ENCODE results near the gene LRRN1. TPM values are rescaled to one million over a fixed set of nuclear protein-coding genes. Genes with fewer than 3 reads are reported as not detected.
"Not testable (repeated sequence)": the region's sequence is repeated elsewhere in the genome, so short reads cannot be mapped to it uniquely, and the experiment has no call there.

LRRN1 gene
- total RNA-seq, 1 donor from 2014 or later, result 19.8 TPM

GRCh38 chr3:3827111-3827510 lies 27.9 kb downstream of the LRRN1 start:
- Histone ChIP-seq H3K9ac (ENCODE audit: low read depth in 1 of 3, low read length in 3 of 3) (no peak overlapping the region), H3K36me3 (ENCODE audit: control insufficient read depth in 3 of 3, insufficient read depth in 3 of 3, low read length in 3 of 3) (peaks cover 0 to 3% (median 0%) of the 10 kb centered on the region in 3 donors)

GRCh38 chr3:3828417-3828816 lies 29.2 kb downstream of the LRRN1 start:
- not testable (repeated sequence) for H3K9me3 ChIP-seq (ENCODE audit: control insufficient read depth in 3 of 3, low read length in 3 of 3); H3K27ac ChIP-seq (ENCODE audit: low read depth, low read length); H3K36me3 ChIP-seq (ENCODE audit: control insufficient read depth in 3 of 3, insufficient read depth in 3 of 3, low read length in 3 of 3); H3K4me1 ChIP-seq (ENCODE audit: control insufficient read depth in 3 of 3, insufficient read depth in 3 of 3, low read length in 3 of 3); H3K4me3 ChIP-seq (ENCODE audit: low read length in 3 of 3); H3K27me3 ChIP-seq (ENCODE audit: control insufficient read depth in 3 of 3, insufficient read depth in 3 of 3, low read length in 3 of 3); H3K9ac ChIP-seq (ENCODE audit: low read depth in 1 of 3, low read length in 3 of 3)

More at GRCh38 chr3:3827111-3827510, 27.9 kb downstream of the LRRN1 start:
- no peaks in the 10 kb centered on the region for H3K4me1 ChIP-seq (ENCODE audit: control insufficient read depth in 3 of 3, insufficient read depth in 3 of 3, low read length in 3 of 3)
- H3K4me3 ChIP-seq (ENCODE audit: low read length in 3 of 3), result no peak overlapping the region
- H3K27ac ChIP-seq (ENCODE audit: low read depth, low read length), result no peak overlapping the region
- H3K9me3 ChIP-seq (ENCODE audit: control insufficient read depth in 3 of 3, low read length in 3 of 3), result no peaks in the 10 kb centered on the region
- H3K27me3 ChIP-seq (ENCODE audit: control insufficient read depth in 3 of 3, insufficient read depth in 3 of 3, low read length in 3 of 3), result no peaks in the 10 kb centered on the region

- Histone ChIP-seq H3K27ac (ENCODE audit: low read depth, low read length) (no peak overlapping the region), H3K4me1 (ENCODE audit: control insufficient read depth in 3 of 3, insufficient read depth in 3 of 3, low read length in 3 of 3) (no peaks in the 10 kb centered on the region), H3K4me3 (ENCODE audit: low read length in 3 of 3) (no peak overlapping the region), H3K9ac (ENCODE audit: low read depth in 1 of 3, low read length in 3 of 3) (no peak overlapping the region), H3K9me3 (ENCODE audit: control insufficient read depth in 3 of 3, low read length in 3 of 3) (peaks cover 0 to 6% (median 0%) of the 10 kb centered on the region in 3 donors), H3K27me3 (ENCODE audit: control insufficient read depth in 3 of 3, insufficient read depth in 3 of 3, low read length in 3 of 3) (no peaks in the 10 kb centered on the region), H3K36me3 (ENCODE audit: control insufficient read depth in 3 of 3, insufficient read depth in 3 of 3, low read length in 3 of 3) (peaks cover 0 to 3% (median 0%) of the 10 kb centered on the region in 3 donors)
Measured at GRCh38 chr3:3836845-3837244, 37.6 kb downstream of the LRRN1 start.

GRCh38 chr3:3842356-3842755 lies 43.1 kb downstream of the LRRN1 start:
- no peak overlapping the region for H3K4me3 ChIP-seq (ENCODE audit: low read length in 3 of 3)
- no peak overlapping the region for H3K27ac ChIP-seq (ENCODE audit: low read depth, low read length)
- no peaks in the 10 kb centered on the region for H3K4me1 ChIP-seq (ENCODE audit: control insufficient read depth in 3 of 3, insufficient read depth in 3 of 3, low read length in 3 of 3)
- no peak overlapping the region for H3K9ac ChIP-seq (ENCODE audit: low read depth in 1 of 3, low read length in 3 of 3)
- H3K36me3 ChIP-seq (ENCODE audit: control insufficient read depth in 3 of 3, insufficient read depth in 3 of 3, low read length in 3 of 3), result peaks cover 5 to 8% (median 8%) of the 10 kb centered on the region in 3 donors
- H3K9me3 ChIP-seq (ENCODE audit: control insufficient read depth in 3 of 3, low read length in 3 of 3), result peaks cover 0 to 3% (median 0%) of the 10 kb centered on the region in 3 donors
- no peaks in the 10 kb centered on the region for H3K27me3 ChIP-seq (ENCODE audit: control insufficient read depth in 3 of 3, insufficient read depth in 3 of 3, low read length in 3 of 3)

- Histone ChIP-seq H3K4me3 (ENCODE audit: low read length in 3 of 3) (no peak overlapping the region), H3K9me3 (ENCODE audit: control insufficient read depth in 3 of 3, low read length in 3 of 3) (no peaks in the 10 kb centered on the region), H3K27ac (ENCODE audit: low read depth, low read length) (no peak overlapping the region), H3K9ac (ENCODE audit: low read depth in 1 of 3, low read length in 3 of 3) (no peak overlapping the region), H3K27me3 (ENCODE audit: control insufficient read depth in 3 of 3, insufficient read depth in 3 of 3, low read length in 3 of 3) (no peaks in the 10 kb centered on the region), H3K4me1 (ENCODE audit: control insufficient read depth in 3 of 3, insufficient read depth in 3 of 3, low read length in 3 of 3) (no peaks in the 10 kb centered on the region), H3K36me3 (ENCODE audit: control insufficient read depth in 3 of 3, insufficient read depth in 3 of 3, low read length in 3 of 3) (peaks cover 5 to 8% (median 8%) of the 10 kb centered on the region in 3 donors)
Measured at GRCh38 chr3:3847994-3848922, 49.0 kb downstream of the LRRN1 start.

GRCh38 chr3:3848923-3849275 lies 49.7 kb downstream of the LRRN1 start:
- Histone ChIP-seq H3K9ac (ENCODE audit: low read depth in 1 of 3, low read length in 3 of 3) (no peak overlapping the region), H3K4me1 (ENCODE audit: control insufficient read depth in 3 of 3, insufficient read depth in 3 of 3, low read length in 3 of 3) (no peaks in the 10 kb centered on the region), H3K27ac (ENCODE audit: low read depth, low read length) (no peak overlapping the region), H3K9me3 (ENCODE audit: control insufficient read depth in 3 of 3, low read length in 3 of 3) (no peaks in the 10 kb centered on the region), H3K36me3 (ENCODE audit: control insufficient read depth in 3 of 3, insufficient read depth in 3 of 3, low read length in 3 of 3) (peaks cover 5 to 8% (median 8%) of the 10 kb centered on the region in 3 donors), H3K4me3 (ENCODE audit: low read length in 3 of 3) (no peak overlapping the region), H3K27me3 (ENCODE audit: control insufficient read depth in 3 of 3, insufficient read depth in 3 of 3, low read length in 3 of 3) (no peaks in the 10 kb centered on the region)

- no peaks in the 10 kb centered on the region for H3K4me1 ChIP-seq (ENCODE audit: control insufficient read depth in 3 of 3, insufficient read depth in 3 of 3, low read length in 3 of 3)
- H3K27me3 ChIP-seq (ENCODE audit: control insufficient read depth in 3 of 3, insufficient read depth in 3 of 3, low read length in 3 of 3), result no peaks in the 10 kb centered on the region
- no peak overlapping the region for H3K4me3 ChIP-seq (ENCODE audit: low read length in 3 of 3)
- no peak overlapping the region for H3K27ac ChIP-seq (ENCODE audit: low read depth, low read length)
- H3K36me3 ChIP-seq (ENCODE audit: control insufficient read depth in 3 of 3, insufficient read depth in 3 of 3, low read length in 3 of 3), result no peaks in the 10 kb centered on the region
- H3K9ac ChIP-seq (ENCODE audit: low read depth in 1 of 3, low read length in 3 of 3), result no peak overlapping the region
- H3K9me3 ChIP-seq (ENCODE audit: control insufficient read depth in 3 of 3, low read length in 3 of 3), result no peaks in the 10 kb centered on the region
Measured at GRCh38 chr3:3851621-3852323, 52.5 kb downstream of the LRRN1 start.

GRCh38 chr3:3853544-3853943 lies 54.3 kb downstream of the LRRN1 start:
- Histone ChIP-seq H3K27me3 (ENCODE audit: control insufficient read depth in 3 of 3, insufficient read depth in 3 of 3, low read length in 3 of 3) (no peaks in the 10 kb centered on the region), H3K9me3 (ENCODE audit: control insufficient read depth in 3 of 3, low read length in 3 of 3) (no peaks in the 10 kb centered on the region), H3K4me1 (ENCODE audit: control insufficient read depth in 3 of 3, insufficient read depth in 3 of 3, low read length in 3 of 3) (no peaks in the 10 kb centered on the region), H3K9ac (ENCODE audit: low read depth in 1 of 3, low read length in 3 of 3) (no peak overlapping the region), H3K27ac (ENCODE audit: low read depth, low read length) (no peak overlapping the region), H3K36me3 (ENCODE audit: control insufficient read depth in 3 of 3, insufficient read depth in 3 of 3, low read length in 3 of 3) (no peaks in the 10 kb centered on the region), H3K4me3 (ENCODE audit: low read length in 3 of 3) (no peak overlapping the region)

GRCh38 chr3:3855056-3855455 lies 55.8 kb downstream of the LRRN1 start:
- no peaks in the 10 kb centered on the region for H3K4me1 ChIP-seq (ENCODE audit: control insufficient read depth in 3 of 3, insufficient read depth in 3 of 3, low read length in 3 of 3)
- H3K9me3 ChIP-seq (ENCODE audit: control insufficient read depth in 3 of 3, low read length in 3 of 3), result no peaks in the 10 kb centered on the region
- no peaks in the 10 kb centered on the region for H3K27me3 ChIP-seq (ENCODE audit: control insufficient read depth in 3 of 3, insufficient read depth in 3 of 3, low read length in 3 of 3)
- no peaks in the 10 kb centered on the region for H3K36me3 ChIP-seq (ENCODE audit: control insufficient read depth in 3 of 3, insufficient read depth in 3 of 3, low read length in 3 of 3)
- no peak overlapping the region for H3K4me3 ChIP-seq (ENCODE audit: low read length in 3 of 3)
- no peak overlapping the region for H3K9ac ChIP-seq (ENCODE audit: low read depth in 1 of 3, low read length in 3 of 3)
- H3K27ac ChIP-seq (ENCODE audit: low read depth, low read length), result no peak overlapping the region

GRCh38 chr3:3860235-3860634 lies 61.0 kb downstream of the LRRN1 start:
- Histone ChIP-seq H3K27ac (ENCODE audit: low read depth, low read length) (no peak overlapping the region), H3K36me3 (ENCODE audit: control insufficient read depth in 3 of 3, insufficient read depth in 3 of 3, low read length in 3 of 3) (no peaks in the 10 kb centered on the region), H3K9me3 (ENCODE audit: control insufficient read depth in 3 of 3, low read length in 3 of 3) (no peaks in the 10 kb centered on the region), H3K9ac (ENCODE audit: low read depth in 1 of 3, low read length in 3 of 3) (no peak overlapping the region), H3K27me3 (ENCODE audit: control insufficient read depth in 3 of 3, insufficient read depth in 3 of 3, low read length in 3 of 3) (no peaks in the 10 kb centered on the region), H3K4me1 (ENCODE audit: control insufficient read depth in 3 of 3, insufficient read depth in 3 of 3, low read length in 3 of 3) (no peaks in the 10 kb centered on the region), H3K4me3 (ENCODE audit: low read length in 3 of 3) (no peak overlapping the region)
